GM12864 (cell line): Measurements from ENCODE around the gene ICAM2.

ENCODE experiments used
- DNase-seq: peaks from one replicate; pipeline ENCODE4 v3.0.0-alpha.2; 2011; ENCODE audit warnings: low read depth
- H3K4me3 ChIP-seq: 2 replicates; pipeline ENCODE4 v1.5.1; 2011; ENCODE audit warnings: mild to moderate bottlenecking, low read depth, low read length, control low read depth
- CTCF ChIP-seq: IDR thresholded peaks from 2 replicates; pipeline ENCODE4 v1.5.1; 2011; ENCODE audit warnings: low read depth, mild to moderate bottlenecking, moderate library complexity, low read length, control low read depth, inconsistent platforms; ENCODE audit errors: missing control alignments

ICAM2 gene

GRCh38 chr17:64004903-64005733 is 15.3 kb downstream of the ICAM2 start:
- H3K4me3 ChIP-seq = no peak overlapping the region
- DNase-seq = no peak
- TF ChIP-seq CTCF = no peak

GRCh38 chr17:64004218-64004770 is 16.1 kb downstream of the ICAM2 start:
- H3K4me3 ChIP-seq = no peak overlapping the region
- TF ChIP-seq CTCF = no peak
- DNase-seq = no peak

- no peak for DNase-seq
- no peak for TF ChIP-seq CTCF
- no peak overlapping the region for H3K4me3 ChIP-seq
Measured at GRCh38 chr17:64003526-64004121, 16.8 kb downstream of the ICAM2 start.

GRCh38 chr17:64002658-64003525 is 17.5 kb downstream of the ICAM2 start:
- no peak for DNase-seq
- no peak for TF ChIP-seq CTCF
- no peak overlapping the region for H3K4me3 ChIP-seq

GRCh38 chr17:64001763-64002529 is 18.5 kb downstream of the ICAM2 start:
- H3K4me3 ChIP-seq = no peak overlapping the region
- TF ChIP-seq CTCF = no peak
- DNase-seq = no peak

- DNase-seq = no peak
- H3K4me3 ChIP-seq = no peak overlapping the region
- TF ChIP-seq CTCF = no peak
Measured at GRCh38 chr17:64001091-64001579, 19.3 kb downstream of the ICAM2 start.
